Erythroblast (primary cell): ENCODE results near the gene SVBP.
"Not testable (repeated sequence)": the region's sequence is repeated elsewhere in the genome, so short reads cannot be mapped to it uniquely, and the experiment has no call there.

Experiments used
- GATA1 ChIP-seq: IDR thresholded peaks from 2 replicates; pipeline ENCODE4 v1.6.1; 2011; ENCODE audit warnings: low read depth, mild to moderate bottlenecking, control low read depth, low read length, moderate library complexity
- POLR2A ChIP-seq: IDR thresholded peaks from 2 replicates; pipeline ENCODE4 v1.6.1; 2011; ENCODE audit warnings: mild to moderate bottlenecking, low read length

DNA sequence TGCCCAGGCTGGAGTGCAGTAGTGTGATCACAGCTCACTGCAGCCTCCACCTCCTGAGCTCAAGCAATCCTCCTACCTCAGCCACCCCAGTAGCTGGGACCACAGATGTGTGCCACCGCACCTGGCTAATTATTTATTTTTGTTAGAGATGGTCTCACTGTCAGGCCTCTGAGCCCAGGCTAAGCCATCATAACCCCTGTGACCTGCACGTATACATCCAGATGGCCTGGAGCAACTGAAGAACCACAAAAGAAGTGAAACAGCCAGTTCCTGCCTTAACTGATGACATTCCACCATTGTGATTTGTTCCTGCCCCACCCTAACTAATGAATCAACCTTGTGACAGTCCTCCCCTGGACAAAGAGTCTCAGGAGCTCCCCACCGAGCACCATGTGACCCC, 39.4 kb upstream of the SVBP start:
- not testable (repeated sequence) for TF ChIP-seq POLR2A, GATA1
